ENCODE results near the gene SH3BP4.

SH3BP4 gene

DNA sequence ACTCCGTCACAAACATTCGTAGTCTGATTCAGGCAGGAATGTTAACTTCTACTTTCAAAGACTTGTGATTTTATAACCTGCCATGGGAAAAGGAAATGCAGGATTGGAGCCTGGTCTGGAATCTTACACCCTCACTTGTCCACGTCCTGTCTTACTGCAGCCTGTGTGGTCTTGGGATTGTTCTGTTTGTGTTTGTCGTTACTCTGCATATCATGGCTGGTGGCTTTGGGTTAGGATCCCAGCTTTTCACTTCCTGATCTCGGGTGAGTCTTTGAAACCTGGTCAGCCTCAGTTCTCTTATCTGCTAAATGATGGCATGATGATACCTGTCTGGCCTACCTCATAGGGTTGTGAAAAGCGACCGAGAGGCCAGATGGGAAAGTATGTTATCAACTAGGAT lies 34.6 kb downstream of the SH3BP4 start:
- no peak for DNase-seq

DNA sequence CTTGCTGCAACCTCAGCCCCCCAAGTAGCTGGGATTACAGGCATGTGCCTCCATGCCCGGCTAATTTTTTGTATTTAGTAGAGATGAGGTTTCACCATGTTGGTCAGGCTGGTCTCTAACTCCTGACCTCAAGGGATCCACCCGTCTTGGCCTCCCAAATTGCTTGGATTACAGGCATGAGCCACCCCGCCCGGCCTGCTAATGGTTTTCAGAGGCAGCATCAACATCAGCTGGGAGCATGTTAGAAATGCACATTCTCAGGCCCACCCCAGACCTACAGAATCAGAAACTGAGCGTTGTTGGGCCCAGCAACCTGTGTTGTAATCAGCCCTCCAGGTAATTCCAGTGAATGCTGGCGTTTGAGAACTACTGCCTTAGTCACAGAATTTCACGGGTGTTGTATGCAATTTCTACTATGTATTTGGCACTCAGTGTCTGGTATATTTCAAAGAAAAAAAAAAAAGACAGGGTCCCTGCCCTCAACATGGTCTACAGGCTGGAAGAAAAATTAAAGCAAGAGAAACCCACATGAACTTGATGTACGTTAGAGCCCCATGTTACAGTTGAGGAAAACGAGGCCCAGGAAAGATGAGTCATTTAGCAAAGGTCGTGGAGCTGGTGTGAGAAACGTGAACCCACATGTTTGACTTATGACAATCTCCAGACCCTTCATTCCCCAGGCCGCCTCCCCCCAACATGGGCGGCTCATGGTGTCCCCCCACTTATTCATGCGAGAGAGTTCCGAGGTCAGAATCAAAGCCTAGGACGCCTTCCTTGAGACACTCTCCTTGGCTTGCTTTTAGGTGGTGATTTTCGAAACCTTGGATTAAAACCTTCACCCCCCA lies 35.3 kb downstream of the SH3BP4 start:
- no peak for DNase-seq

- DNase-seq = no peak
Measured at GRCh38 chr2:234987754-234988153, 35.9 kb downstream of the SH3BP4 start.

GRCh38 chr2:234988491-234988890 lies 36.7 kb downstream of the SH3BP4 start:
- DNase-seq = no peak

DNA sequence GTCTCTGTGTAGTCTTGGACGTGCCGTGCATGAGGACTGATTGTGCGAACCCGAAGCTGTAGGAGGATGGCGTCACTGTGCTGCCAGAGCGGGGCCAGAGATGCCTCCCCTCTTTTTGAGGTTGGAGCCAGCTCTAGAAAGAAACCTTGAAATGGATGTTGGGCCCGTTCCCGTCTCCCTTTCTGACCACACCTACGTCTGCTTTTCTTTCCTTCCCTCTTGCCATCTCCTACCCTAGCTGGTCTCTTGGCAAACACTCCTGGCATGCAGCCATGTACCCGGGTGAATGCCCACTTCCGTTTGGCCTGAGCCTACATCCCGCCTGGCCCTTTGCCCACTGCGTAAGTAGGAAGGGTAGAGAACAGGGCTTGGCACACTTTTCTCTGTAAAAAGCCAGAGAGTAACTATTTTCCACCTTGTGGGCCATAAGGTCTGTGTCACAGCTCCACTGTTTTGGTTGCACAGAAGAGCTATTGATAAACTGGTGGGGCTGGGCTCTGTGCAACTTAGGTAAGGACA lies 37.4 kb downstream of the SH3BP4 start:
- peak in 1 of 2 donors; percentile 10 for DNase-seq

GRCh38 chr2:234990300-234990699 lies 38.5 kb downstream of the SH3BP4 start:
- no peak for DNase-seq

DNA sequence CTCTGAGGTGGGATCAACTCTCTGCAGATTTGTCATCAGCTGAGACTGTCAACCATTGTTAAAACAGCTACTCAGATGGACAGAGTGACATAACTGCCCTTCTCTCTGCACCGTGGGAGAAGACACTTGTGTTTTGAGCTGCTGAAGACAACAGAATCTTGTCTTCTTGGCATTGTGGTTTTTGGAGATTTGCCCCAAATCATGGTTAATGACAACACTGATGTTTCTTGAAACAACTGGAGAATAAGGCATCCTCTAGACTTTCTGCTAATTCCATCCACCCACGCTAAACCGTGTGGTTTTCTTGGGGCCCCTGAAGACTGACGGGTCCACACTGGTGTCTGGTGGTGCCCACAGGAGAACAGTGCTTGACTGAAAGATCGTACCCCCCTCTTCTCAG lies 39.5 kb downstream of the SH3BP4 start:
- DNase-seq = no peak

GRCh38 chr2:234991793-234992192 lies 40.0 kb downstream of the SH3BP4 start:
- no peak for DNase-seq

GRCh38 chr2:234992196-234992595 lies 40.4 kb downstream of the SH3BP4 start:
- no peak for DNase-seq

DNA sequence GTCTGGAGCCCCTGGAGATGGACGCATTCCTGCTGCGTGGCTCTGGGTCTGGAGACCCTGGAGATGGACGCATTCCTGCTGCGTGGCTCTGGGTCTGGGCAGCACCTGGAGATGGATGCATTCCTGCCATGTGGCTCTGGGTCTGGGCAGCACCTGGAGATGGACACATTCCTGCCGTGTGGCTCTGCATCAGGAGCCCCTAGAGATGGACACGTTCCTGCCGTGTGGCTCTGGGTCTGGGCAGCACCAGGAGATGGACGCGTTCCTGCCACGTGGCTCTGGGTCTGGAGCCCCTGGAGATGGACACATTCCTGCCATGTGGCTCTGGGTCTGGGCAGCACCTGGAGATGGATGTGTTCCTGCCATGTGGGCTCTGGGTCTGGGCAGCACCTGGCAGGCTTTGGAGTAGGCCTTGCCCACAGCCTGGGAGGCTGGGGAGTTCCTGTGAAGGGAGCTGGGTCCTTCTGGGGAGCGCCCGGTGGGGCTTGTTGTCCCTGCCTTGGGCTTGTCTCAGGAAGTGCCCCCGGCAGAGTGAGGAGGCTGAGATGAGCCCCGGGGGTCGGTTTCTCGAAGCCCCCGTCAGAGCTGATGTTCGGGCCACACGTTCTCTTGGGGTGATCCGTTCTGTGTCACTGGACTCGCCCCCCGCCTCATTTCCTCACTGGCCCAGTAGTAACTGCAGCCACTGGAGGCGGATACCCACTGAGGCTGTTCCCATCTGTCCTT lies 41.0 kb downstream of the SH3BP4 start:
- DNase-seq = no peak

DNA sequence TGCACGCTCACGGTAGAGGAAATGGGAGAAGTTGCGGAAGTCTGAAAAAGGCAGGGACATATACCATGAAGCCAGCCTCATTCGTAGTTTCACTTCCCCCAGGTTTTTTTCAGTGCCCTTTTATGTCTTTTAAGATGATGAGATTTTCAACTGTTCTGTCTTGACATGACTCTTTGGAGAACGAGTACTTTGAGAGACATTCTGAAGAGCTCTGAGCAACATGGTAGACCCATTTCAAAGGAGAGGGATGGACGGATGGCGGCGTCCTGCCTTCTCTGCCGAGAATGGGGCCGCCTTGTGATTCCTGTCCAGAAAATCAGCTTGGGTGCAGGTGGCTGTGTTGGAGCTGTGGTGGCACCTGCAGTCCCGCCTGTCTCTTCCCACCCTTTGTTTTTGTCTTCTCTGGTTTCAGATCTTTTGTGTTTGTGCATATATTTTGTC lies 41.7 kb downstream of the SH3BP4 start:
- DNase-seq = peak; percentile 65 to 80

GRCh38 chr2:234994438-234995321 lies 42.9 kb downstream of the SH3BP4 start:
- DNase-seq = no peak

DNA sequence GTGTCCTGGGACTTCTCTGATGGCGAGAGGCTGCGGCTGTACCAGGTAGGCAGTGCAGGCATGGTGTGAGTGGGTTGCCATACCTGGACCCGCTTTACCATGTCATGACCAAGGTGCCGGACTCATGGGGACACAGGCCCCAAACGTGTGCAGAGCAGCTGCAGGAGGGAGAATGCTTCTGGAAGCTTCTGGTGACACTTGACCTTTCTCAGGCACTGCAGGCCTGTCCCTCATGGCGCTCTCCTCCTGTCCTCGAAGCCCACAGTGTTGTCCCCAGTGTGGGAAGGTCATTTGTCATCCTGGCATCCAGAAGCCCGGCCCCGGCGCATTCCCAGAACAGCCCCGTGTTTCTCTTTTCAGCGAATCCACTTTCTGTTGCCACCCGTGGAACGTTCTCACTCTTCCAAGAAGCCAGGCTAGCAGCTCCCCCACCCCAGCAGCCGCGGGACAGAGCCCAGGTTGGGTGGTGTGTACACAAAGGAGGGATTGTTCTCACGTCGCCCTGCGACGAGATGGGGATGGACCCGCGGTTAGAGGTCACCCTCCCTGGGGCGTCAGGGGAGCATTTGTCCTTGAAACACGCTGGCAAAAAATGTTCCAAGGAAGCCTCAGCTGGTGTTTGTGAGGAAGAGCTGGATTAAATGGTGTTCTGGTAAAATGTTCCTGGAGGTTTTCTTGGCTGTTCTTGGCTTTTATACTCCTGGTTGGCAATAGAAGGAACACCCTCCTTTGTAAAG lies 43.7 kb downstream of the SH3BP4 start:
- DNase-seq = no peak

- no peak for DNase-seq
Measured at GRCh38 chr2:234996069-234996940, 44.5 kb downstream of the SH3BP4 start.

DNA sequence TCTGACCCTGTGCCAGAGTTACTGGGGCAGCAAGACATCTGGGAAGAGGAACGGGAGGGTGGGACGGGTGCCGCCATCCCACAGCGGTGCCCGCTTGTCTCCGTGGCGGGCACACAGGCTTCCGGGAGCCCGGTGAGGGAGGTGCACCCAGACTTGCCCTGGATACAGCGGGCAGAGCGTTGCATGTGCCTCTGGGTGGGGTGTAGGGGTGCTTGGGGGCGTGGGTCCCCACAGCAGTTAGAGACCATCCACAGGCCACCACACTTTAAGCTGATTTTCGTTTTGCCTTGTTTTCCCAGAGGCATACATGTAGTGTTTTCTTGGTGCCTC lies 45.1 kb downstream of the SH3BP4 start:
- DNase-seq = no peak

DNA sequence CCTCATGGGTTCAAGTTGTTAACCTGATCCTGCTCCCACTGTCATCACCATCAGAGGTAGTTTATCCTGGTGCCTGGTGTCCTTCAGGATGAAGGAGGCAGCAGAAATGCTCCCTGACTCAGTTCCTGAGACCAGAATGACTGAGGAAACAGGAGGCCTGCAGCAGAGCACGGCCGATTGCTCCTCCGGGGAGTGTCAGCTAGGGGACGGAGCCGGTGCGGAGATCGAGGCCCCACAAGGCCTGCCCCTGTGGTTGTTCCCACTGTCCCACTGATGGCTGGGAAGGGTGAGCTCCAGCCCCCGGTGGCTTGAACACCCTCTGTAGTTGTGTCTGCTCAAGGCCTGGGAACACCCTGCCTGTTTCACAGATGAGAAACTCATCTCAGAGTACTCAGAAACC lies 45.6 kb downstream of the SH3BP4 start:
- no peak for DNase-seq

GRCh38 chr2:234998404-234999211 lies 46.8 kb downstream of the SH3BP4 start:
- DNase-seq = no peak

GRCh38 chr2:234999740-235000425 lies 48.1 kb downstream of the SH3BP4 start:
- no peak for DNase-seq

DNA sequence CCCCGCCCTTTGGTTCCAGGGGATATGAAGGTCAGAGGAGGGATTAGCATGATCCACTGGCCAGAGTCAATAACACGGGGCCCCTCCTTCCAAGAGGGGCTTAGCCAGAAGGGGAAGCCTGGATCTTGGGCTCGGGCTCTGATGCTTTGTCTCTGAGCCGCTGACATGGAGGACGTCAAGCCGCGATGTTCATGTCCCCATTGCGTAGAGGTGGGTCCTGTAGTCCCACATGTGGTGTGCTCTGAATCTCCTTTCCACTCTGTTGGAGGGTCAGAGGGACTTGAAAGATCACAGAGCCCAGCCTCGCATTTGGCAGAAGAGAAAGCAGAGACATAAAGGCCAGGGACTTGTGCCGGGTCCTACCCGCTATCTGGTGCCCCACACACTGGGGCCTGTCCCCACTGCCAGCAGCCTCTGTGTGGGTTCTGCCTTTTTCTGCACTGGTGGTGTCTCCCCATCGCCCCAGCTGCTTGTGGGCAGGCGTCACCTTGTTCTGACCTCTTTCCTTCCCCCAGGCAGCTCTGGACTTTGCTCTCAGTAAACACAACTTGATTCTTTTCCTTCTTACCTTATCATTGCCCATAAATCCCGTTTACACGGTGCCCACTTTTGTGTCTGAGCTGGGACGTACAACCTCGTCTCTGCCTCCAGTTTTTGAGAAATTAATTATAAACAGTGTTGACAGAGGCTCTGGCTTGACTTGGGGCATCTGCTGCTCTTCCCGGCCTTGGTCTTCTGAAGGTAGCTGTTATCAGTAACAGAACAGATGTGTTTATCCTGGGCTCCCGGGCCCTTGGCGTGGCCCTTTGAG lies 48.8 kb downstream of the SH3BP4 start:
- no peak for DNase-seq
